Inflammatory macrophage treated with lipopolysaccharide for 1 hour (primary cell): ENCODE measurements around the gene GPR18.
"Not testable (repeated sequence)": the region's sequence is repeated elsewhere in the genome, so short reads cannot be mapped to it uniquely, and the experiment has no call there.

Experiments
- DNase-seq, 2 donors: peaks; one replicate each; pipeline ENCODE4 v3.0.0-alpha.2; 2020 to 2022

GPR18 gene

GRCh38 chr13:99265821-99266426 is 7.7 kb upstream of the GPR18 start:
- DNase-seq, result peak; percentile 29 to 67

- no peak for DNase-seq
Measured at GRCh38 chr13:99265162-99265800, 7.1 kb upstream of the GPR18 start.

- no peak for DNase-seq
Measured at GRCh38 chr13:99264051-99264450, 5.9 kb upstream of the GPR18 start.

- no peak for DNase-seq
Measured at GRCh38 chr13:99263126-99263785, 5.1 kb upstream of the GPR18 start.

- DNase-seq, result no peak
Measured at GRCh38 chr13:99261059-99261458, 2.9 kb upstream of the GPR18 start.

GRCh38 chr13:99260216-99260615 is 2.0 kb upstream of the GPR18 start:
- no peak for DNase-seq

GRCh38 chr13:99258946-99259345 is 767 bp upstream of the GPR18 start:
- DNase-seq, result peak; percentile 74 to 77

GRCh38 chr13:99257291-99257690 is 888 bp downstream of the GPR18 start:
- no peak for DNase-seq

GRCh38 chr13:99256709-99257108 is 1.5 kb downstream of the GPR18 start:
- DNase-seq, result peak; percentile 71 to 85

- DNase-seq, result no peak
Measured at GRCh38 chr13:99256283-99256682, 1.9 kb downstream of the GPR18 start.

GRCh38 chr13:99255271-99255670 is 2.9 kb downstream of the GPR18 start:
- DNase-seq, result no peak

- DNase-seq, result no peak
Measured at GRCh38 chr13:99254830-99255229, 3.3 kb downstream of the GPR18 start.

GRCh38 chr13:99251921-99252320 is 6.3 kb downstream of the GPR18 start:
- peak; percentile 36 to 49 for DNase-seq

GRCh38 chr13:99250982-99251825 is 7.0 kb downstream of the GPR18 start:
- no peak for DNase-seq

GRCh38 chr13:99249606-99250005 is 8.6 kb downstream of the GPR18 start:
- not testable (repeated sequence) for DNase-seq

- DNase-seq, result not testable (repeated sequence)
Measured at GRCh38 chr13:99249178-99249577, 9.0 kb downstream of the GPR18 start.

- no peak for DNase-seq
Measured at GRCh38 chr13:99246100-99246499, 12.1 kb downstream of the GPR18 start.

GRCh38 chr13:99237981-99238662 is 20.1 kb downstream of the GPR18 start:
- no peak for DNase-seq

GRCh38 chr13:99231721-99232120 is 26.5 kb downstream of the GPR18 start:
- peak; percentile 62 to 87 for DNase-seq

- DNase-seq, result no peak
Measured at GRCh38 chr13:99230991-99231390, 27.2 kb downstream of the GPR18 start.

- not testable (repeated sequence) for DNase-seq
Measured at GRCh38 chr13:99230588-99230987, 27.6 kb downstream of the GPR18 start.
